ENCODE measurements around the gene RSPH1.

RSPH1 gene

GRCh38 chr21:42463861-42464515 lies 32.0 kb downstream of the RSPH1 start:
- H3K4me2 ChIP-seq = peak overlapping the region; percentile 95
- H3K4me3 ChIP-seq = no peak overlapping the region; the same call in 1 of the 2 replicates
- no peaks in the 10 kb centered on the region for H3K36me3 ChIP-seq
- H3K9ac ChIP-seq = no peak overlapping the region
- no peaks in the 10 kb centered on the region for H3K9me3 ChIP-seq
- no peaks in the 10 kb centered on the region for H4K20me1 ChIP-seq
- H3K27ac ChIP-seq = peak overlapping the region; percentile 33
- peaks cover 96% of the 10 kb centered on the region for H3K4me1 ChIP-seq
- TF ChIP-seq Cebpa-rat (IDR thresholded peaks at IDR 0.05) = no peak
- no peaks in the 10 kb centered on the region for H3K27me3 ChIP-seq

DNA sequence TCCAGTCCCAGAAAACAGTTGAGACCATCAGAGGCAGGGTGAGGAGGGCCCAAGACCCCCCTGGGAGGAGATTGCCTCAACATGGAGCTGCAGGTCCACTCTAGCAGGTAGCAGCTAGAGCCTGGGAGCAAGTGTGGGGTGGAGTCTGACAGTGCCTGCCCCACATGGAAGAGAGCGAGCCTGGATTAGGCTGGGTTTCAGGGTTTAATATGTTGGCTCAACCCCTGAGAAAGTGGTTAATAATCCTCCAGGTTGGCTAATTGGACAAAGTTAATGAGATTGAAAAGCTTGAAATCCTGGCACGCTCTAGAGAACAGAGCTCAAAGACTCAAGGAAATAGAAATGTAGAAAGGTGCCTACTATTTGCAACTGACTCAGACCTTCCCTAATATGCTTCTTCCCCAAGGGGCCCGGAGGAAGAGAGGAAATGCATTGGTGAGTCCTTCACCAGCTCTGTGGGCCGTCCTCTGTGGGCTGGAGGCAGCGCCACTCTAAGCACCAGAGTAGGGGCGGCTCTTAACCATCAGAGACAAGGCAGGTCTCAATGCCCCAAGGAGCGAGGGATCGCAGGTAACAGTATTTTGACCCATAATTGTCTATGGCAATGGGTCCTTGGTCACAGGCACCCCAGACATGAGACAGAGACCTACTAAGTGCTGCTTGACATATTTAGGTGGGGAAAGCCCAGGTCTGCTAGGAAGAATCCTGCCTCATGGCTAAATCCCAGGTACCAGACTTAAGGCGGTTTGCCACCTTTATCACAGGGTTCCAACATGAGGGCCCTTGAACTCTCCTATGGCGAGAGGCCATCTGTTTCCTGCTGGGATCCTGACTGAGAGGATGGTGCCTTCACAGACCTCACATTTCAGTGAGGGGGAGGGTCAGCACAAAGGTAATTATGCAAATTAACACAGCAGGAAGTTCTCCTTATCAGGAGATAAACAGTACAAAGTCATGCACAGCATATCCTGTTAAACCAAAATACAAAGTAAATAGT lies 33.8 kb downstream of the RSPH1 start:
- no peak overlapping the region for H3K9ac ChIP-seq

GRCh38 chr21:42461185-42461520 lies 34.9 kb downstream of the RSPH1 start:
- H3K27ac ChIP-seq = no peak overlapping the region
- H4K20me1 ChIP-seq = no peaks in the 10 kb centered on the region
- peaks cover 77% of the 10 kb centered on the region for H3K4me1 ChIP-seq
- peak overlapping the region; percentile 81 for H3K4me2 ChIP-seq
- H3K4me3 ChIP-seq = no peak overlapping the region
- H3K36me3 ChIP-seq = no peaks in the 10 kb centered on the region
- no peaks in the 10 kb centered on the region; the same call in 1 of the 2 replicates for H3K9me3 ChIP-seq
- no peaks in the 10 kb centered on the region for H3K27me3 ChIP-seq
- no peak overlapping the region for H3K9ac ChIP-seq
- TF ChIP-seq Cebpa-rat (IDR thresholded peaks at IDR 0.05) = no peak

More for the DNA sequence above, 33.8 kb downstream of the RSPH1 start:
- Histone ChIP-seq H3K4me2 (peak overlapping the region; percentile 81), H4K20me1 (no peaks in the 10 kb centered on the region), H3K36me3 (no peaks in the 10 kb centered on the region), H3K4me1 (peaks cover 81% of the 10 kb centered on the region), H3K27me3 (no peaks in the 10 kb centered on the region), H3K4me3 (no peak overlapping the region), H3K27ac (no peak overlapping the region), H3K9me3 (no peaks in the 10 kb centered on the region; the same call in 1 of the 2 replicates)
- no peak for TF ChIP-seq Cebpa-rat (IDR thresholded peaks at IDR 0.05)

DNA sequence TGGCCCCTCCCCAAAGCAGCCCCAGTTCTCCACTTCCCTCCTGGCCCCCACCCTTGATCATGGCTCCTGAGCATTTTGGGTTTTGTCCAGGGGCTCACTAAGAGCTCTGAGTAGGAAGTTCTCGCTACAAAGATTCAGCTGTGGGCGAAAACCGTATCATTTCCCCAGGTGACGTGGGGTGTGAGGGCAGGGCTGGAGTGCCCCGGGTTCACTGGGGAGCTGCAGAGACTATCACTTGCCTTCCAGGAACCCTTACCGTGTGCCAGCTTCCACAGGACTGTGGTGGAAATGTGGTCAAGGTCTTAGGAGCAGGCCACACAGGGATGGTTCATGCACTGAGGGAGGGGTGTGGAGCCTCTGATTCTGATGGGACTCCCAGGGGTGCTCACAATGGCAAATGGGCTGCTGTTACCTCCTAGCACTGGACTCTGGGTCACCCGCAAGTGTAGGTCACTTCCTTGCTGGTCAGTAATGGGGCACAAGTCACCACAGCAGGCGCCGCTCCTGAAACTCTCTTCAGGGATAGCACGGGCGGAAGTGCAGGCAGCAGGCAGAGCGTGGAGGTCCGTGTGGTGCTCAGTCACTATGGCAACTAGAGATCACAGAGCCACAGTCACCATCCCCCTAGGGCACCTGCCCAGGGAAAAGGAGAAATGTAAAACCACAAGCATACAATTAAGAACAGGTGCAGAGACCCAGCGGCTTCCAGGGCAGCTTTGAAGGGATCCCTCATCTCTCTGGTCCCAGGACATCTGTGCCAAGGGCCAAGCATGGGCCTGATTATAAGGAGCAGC lies 35.4 kb downstream of the RSPH1 start:
- H3K4me1 ChIP-seq = peaks cover 77% of the 10 kb centered on the region
- 0 out of 2 replicates have a peak overlapping the region, but pooled peaks have one; percentile 2 for H3K4me3 ChIP-seq
- no peaks in the 10 kb centered on the region for H3K36me3 ChIP-seq

DNA sequence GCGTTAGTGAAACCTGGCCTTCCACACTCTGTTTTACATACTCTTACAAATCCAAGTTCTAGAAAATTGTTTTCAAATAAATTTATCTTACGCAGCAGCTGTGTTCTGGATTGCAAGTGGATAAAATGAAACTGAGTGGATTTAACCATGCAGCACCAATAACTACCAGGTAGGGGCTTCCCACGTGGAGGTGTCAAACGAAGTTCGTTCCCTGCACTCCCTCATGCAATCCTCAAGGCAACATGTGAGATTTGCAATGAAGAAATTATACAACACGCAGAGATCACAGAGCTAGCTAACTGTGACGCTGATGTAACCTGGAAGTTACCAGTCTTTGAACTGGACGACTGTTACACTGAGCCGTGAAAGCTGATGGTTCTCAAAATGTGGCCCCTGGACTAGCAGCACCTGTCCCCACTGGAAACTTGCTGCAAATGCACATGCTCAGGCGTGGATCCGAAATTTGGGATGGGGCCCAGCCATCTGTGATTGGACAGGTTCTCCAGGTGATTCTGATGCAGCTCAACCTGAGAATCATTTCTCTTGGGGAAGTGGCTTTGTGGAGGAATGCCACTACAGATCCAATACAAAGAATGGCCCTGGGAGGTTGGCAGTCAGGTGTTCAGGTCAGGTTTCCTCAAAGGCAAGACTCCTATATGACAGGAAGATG lies 36.3 kb downstream of the RSPH1 start:
- Histone ChIP-seq H3K9me3 (no peaks in the 10 kb centered on the region; the same call in 1 of the 2 replicates), H3K27me3 (no peaks in the 10 kb centered on the region), H3K9ac (no peak overlapping the region; the same call in 1 of the 2 replicates), H3K4me1 (peaks cover 77% of the 10 kb centered on the region), H4K20me1 (no peaks in the 10 kb centered on the region), H3K36me3 (no peaks in the 10 kb centered on the region), H3K4me2 (peak overlapping the region; percentile 81), H3K27ac (no peak overlapping the region), H3K4me3 (no peak overlapping the region)
- no peak for TF ChIP-seq Cebpa-rat (IDR thresholded peaks at IDR 0.05)

More for the DNA sequence above, 35.4 kb downstream of the RSPH1 start:
- no peak overlapping the region; the same call in 1 of the 2 replicates for H3K9ac ChIP-seq
- no peaks in the 10 kb centered on the region; the same call in 1 of the 2 replicates for H3K9me3 ChIP-seq
- no peak for TF ChIP-seq Cebpa-rat (IDR thresholded peaks at IDR 0.05)
- H3K4me2 ChIP-seq = peak overlapping the region; percentile 81
- H3K27me3 ChIP-seq = no peaks in the 10 kb centered on the region
- H4K20me1 ChIP-seq = no peaks in the 10 kb centered on the region
- H3K27ac ChIP-seq = 0 out of 2 replicates have a peak overlapping the region, but pooled peaks have one; percentile 37

- Histone ChIP-seq H3K27me3 (no peaks in the 10 kb centered on the region), H3K4me3 (no peak overlapping the region), H3K9ac (no peak overlapping the region), H3K36me3 (no peaks in the 10 kb centered on the region), H3K27ac (no peak overlapping the region), H3K4me2 (no peak overlapping the region), H4K20me1 (no peaks in the 10 kb centered on the region), H3K4me1 (peaks cover 77% of the 10 kb centered on the region), H3K9me3 (no peaks in the 10 kb centered on the region; the same call in 1 of the 2 replicates)
- no peak for TF ChIP-seq Cebpa-rat (IDR thresholded peaks at IDR 0.05)
These were observed 37.0 kb downstream of the RSPH1 start for GRCh38 chr21:42459082-42459460.

GRCh38 chr21:42456457-42456856 lies 39.6 kb downstream of the RSPH1 start:
- no peak for TF ChIP-seq Cebpa-rat (IDR thresholded peaks at IDR 0.05)
- Histone ChIP-seq H3K4me3 (no peak overlapping the region), H3K36me3 (no peaks in the 10 kb centered on the region), H3K4me2 (no peak overlapping the region; the same call in 1 of the 2 replicates), H3K9me3 (no peaks in the 10 kb centered on the region; the same call in 1 of the 2 replicates), H4K20me1 (no peaks in the 10 kb centered on the region), H3K4me1 (peaks cover 77% of the 10 kb centered on the region), H3K27me3 (no peaks in the 10 kb centered on the region), H3K27ac (no peak overlapping the region; the same call in 1 of the 2 replicates), H3K9ac (no peak overlapping the region)

GRCh38 chr21:42455754-42456440 lies 40.1 kb downstream of the RSPH1 start:
- peak overlapping the region; percentile 42 for H3K27ac ChIP-seq
- no peak overlapping the region for H3K4me3 ChIP-seq
- TF ChIP-seq Cebpa-rat (IDR thresholded peaks at IDR 0.05) = no peak
- peaks cover 77% of the 10 kb centered on the region for H3K4me1 ChIP-seq
- H3K4me2 ChIP-seq = peak overlapping the region; percentile 76
- H3K9ac ChIP-seq = no peak overlapping the region
- no peaks in the 10 kb centered on the region for H4K20me1 ChIP-seq
- no peaks in the 10 kb centered on the region for H3K36me3 ChIP-seq
- no peaks in the 10 kb centered on the region; the same call in 1 of the 2 replicates for H3K9me3 ChIP-seq
- H3K27me3 ChIP-seq = no peaks in the 10 kb centered on the region

All from BLaER1 (cell line).